ENCODE measurements around the gene CLUH. TPM values are rescaled to one million over a fixed set of nuclear protein-coding genes. Genes with fewer than 3 reads are reported as not detected.

The CLUH gene
- total and polyA plus RNA-seq, 12 donors: 55.6 to 198 (median 167) TPM

GRCh38 chr17:2649191-2649590 lies 62.4 kb downstream of the CLUH start:
- intact Hi-C loops (cut with DNase I): no loop called here
- WGBS, 2 donors: 98 to 99% methylated on average over 11 of the region's 11 CpGs
- ATAC-seq: no peak

GRCh38 chr17:2647957-2648356 lies 63.6 kb downstream of the CLUH start:
- Histone ChIP-seq H3K4me1 (peaks cover 0 to 17% (median 0%) of the 10 kb centered on the region in 9 donors), H3K9me3 (peaks cover 0 to 3% (median 0%) of the 10 kb centered on the region in 11 donors), H3K36me3 (peaks cover 0 to 77% (median 11%) of the 10 kb centered on the region in 9 donors), H3K4me3 (no peak overlapping the region), H3K27me3 (no peaks in the 10 kb centered on the region), H3K27ac (no peak overlapping the region)
- TF ChIP-seq CTCF (IDR thresholded peaks at IDR 0.05): no peak
- DNase-seq (no peak), ATAC-seq (no peak)
- intact Hi-C loops (cut with DNase I): no loop called here
- WGBS, 2 donors: 93 to 96% methylated on average over 6 of the region's 6 CpGs

More at GRCh38 chr17:2649191-2649590, 62.4 kb downstream of the CLUH start:
- Histone ChIP-seq H3K4me1 (peaks cover 0 to 17% (median 0%) of the 10 kb centered on the region in 9 donors), H3K4me3 (no peak overlapping the region), H3K36me3 (peaks cover 0 to 76% (median 10%) of the 10 kb centered on the region in 9 donors), H3K9me3 (peaks cover 0 to 6% (median 0%) of the 10 kb centered on the region in 11 donors), H3K27ac (no peak overlapping the region), H3K27me3 (no peaks in the 10 kb centered on the region)
- TF ChIP-seq CTCF (IDR thresholded peaks at IDR 0.05): no peak
- DNase-seq: no peak

- Histone ChIP-seq H3K27me3 (no peaks in the 10 kb centered on the region), H3K4me1 (peaks cover 0 to 20% (median 0%) of the 10 kb centered on the region in 9 donors), H3K4me3 (no peak overlapping the region), H3K9me3 (no peaks in the 10 kb centered on the region), H3K27ac (no peak overlapping the region), H3K36me3 (peaks cover 0 to 86% (median 16%) of the 10 kb centered on the region in 9 donors)
- WGBS, 2 donors: 76 to 88% methylated on average over 6 of the region's 6 CpGs
- TF ChIP-seq CTCF (IDR thresholded peaks at IDR 0.05): no peak
- DNase-seq (no peak), ATAC-seq (no peak)
- intact Hi-C loops (cut with DNase I): no loop called here
Measured at GRCh38 chr17:2644971-2645370, 66.6 kb downstream of the CLUH start.

Small RNA genes within 50 kb of the gene (microRNA-seq; reads per million reads assigned to microRNA genes)
- 0 reads per million in 2 donors for gene MIR1253
- 0 to 0.60 reads per million in 2 donors for gene MIR6776

Other genes starting within 250 kb of the CLUH start
- gene METTL16, start 199.9 kb downstream of the CLUH start, total RNA-seq: 10 to 100 TPM; 18.5 to 31.9 (median 26.5) TPM
- 10 to 100 TPM in 1 of 2 donors, 1 to 10 TPM in 1; 9.9 to 31.4 TPM for gene METTL16, start 199.9 kb downstream of the CLUH start, polyA plus RNA-seq
- gene PAFAH1B1, start 118.1 kb downstream of the CLUH start, total RNA-seq: 100 to 1,000 TPM; 113 to 155 (median 132) TPM
- 10 to 100 TPM; 39.3 to 42.4 TPM for gene PAFAH1B1, start 118.1 kb downstream of the CLUH start, polyA plus RNA-seq
- under 1 TPM; 0.06 to 0.30 (median 0.19) TPM for gene CCDC92B, start 37.9 kb upstream of the CLUH start, total RNA-seq
- under 1 TPM; 0.06 to 0.44 TPM for gene CCDC92B, start 37.9 kb upstream of the CLUH start, polyA plus RNA-seq
- gene RAP1GAP2, start 84.7 kb upstream of the CLUH start, total RNA-seq: 10 to 100 TPM; 25.0 to 51.3 (median 38.0) TPM
- gene RAP1GAP2, start 84.7 kb upstream of the CLUH start, polyA plus RNA-seq: 10 to 100 TPM in 1 of 2 donors, 1 to 10 TPM in 1; 9.5 to 19.3 TPM